Neural cell (in vitro differentiated cells): ENCODE measurements around the gene OR1D5. TPM values are rescaled to one million over a fixed set of nuclear protein-coding genes. Genes with fewer than 3 reads are reported as not detected.

ENCODE experiments used
- H2AFZ ChIP-seq: fragments of 200-600, 300-800 bp; sonication (generic), shearing (Covaris generic); 2 replicates; pipeline ENCODE4 v1.6.0; 2014; ENCODE audit warnings: low read depth, mild to moderate bottlenecking, antibody characterized with exemption, low read length, moderate library complexity
- H3F3A ChIP-seq: fragments of 200-600 bp; shearing (Covaris generic); 2 replicates; pipeline ENCODE4 v1.6.1; 2016; ENCODE audit warnings: mild to moderate bottlenecking, moderate library complexity, mixed read lengths, antibody characterized with exemption, low read length; ENCODE audit not compliant: insufficient read depth, poor library complexity, severe bottlenecking
- H3K27ac ChIP-seq: fragments of 200-600, 300-800 bp; sonication (generic), shearing (Covaris generic); 2 replicates; pipeline ENCODE4 v1.5.1; 2014; ENCODE audit warnings: mild to moderate bottlenecking, low read length, moderate library complexity
- H3K27me3 ChIP-seq: fragments of 300-800, 200-600 bp; sonication (generic), shearing (Covaris generic); 2 replicates; pipeline ENCODE4 v1.6.0; 2014; ENCODE audit warnings: mild to moderate bottlenecking, low read depth, low read length, moderate library complexity; ENCODE audit not compliant: insufficient read depth
- H3K36me3 ChIP-seq: fragments of 300-800, 200-600 bp; sonication (generic), shearing (Covaris generic); 2 replicates; pipeline ENCODE4 v1.5.1; 2014; ENCODE audit warnings: mild to moderate bottlenecking, antibody characterized with exemption, low read length, moderate library complexity; ENCODE audit not compliant: insufficient read depth
- H3K4me2 ChIP-seq: fragments of 300-800, 200-600 bp; sonication (generic), shearing (Covaris generic); 2 replicates; pipeline ENCODE4 v1.6.0; 2014; ENCODE audit warnings: mild to moderate bottlenecking, low read length
- H3K4me3 ChIP-seq: fragments of 300-800, 200-600 bp; sonication (generic), shearing (Covaris generic); 2 replicates; pipeline ENCODE4 v1.5.1; 2014; ENCODE audit warnings: mild to moderate bottlenecking, low read length, moderate library complexity
- H3K79me2 ChIP-seq: fragments of 200-600 bp; shearing (Covaris generic); replicated peaks from 2 replicates; pipeline ENCODE4 v1.6.0; 2014; ENCODE audit warnings: mild to moderate bottlenecking, low read length, moderate library complexity; ENCODE audit not compliant: insufficient read depth
- H3K9ac ChIP-seq: fragments of 300-800, 200-600 bp; sonication (generic), shearing (Covaris generic); 2 replicates; pipeline ENCODE4 v1.6.1; 2016; ENCODE audit warnings: mild to moderate bottlenecking, low read length, mixed read lengths
- H3K9me2 ChIP-seq: fragments of 200-600 bp; shearing (Covaris generic); 2 replicates; pipeline ENCODE4 v1.6.1; 2016; ENCODE audit warnings: mild to moderate bottlenecking, low read length, mixed read lengths; ENCODE audit not compliant: insufficient read depth
- H3K9me3 ChIP-seq: fragments of 200-600, 300-800 bp; sonication (generic), shearing (Covaris generic); 2 replicates; pipeline ENCODE4 v1.6.1; 2016; ENCODE audit warnings: mild to moderate bottlenecking, mixed run types, low read length, moderate library complexity, mixed read lengths
- H4K20me1 ChIP-seq: fragments of 200-600 bp; shearing (Covaris generic); 2 replicates; pipeline ENCODE4 v1.6.1; 2016; ENCODE audit warnings: mild to moderate bottlenecking, mixed run types; ENCODE audit not compliant: insufficient read depth
- CTCF ChIP-seq: fragments of 450-650 bp; IDR thresholded peaks from 2 replicates; pipeline ENCODE4 v1.5.1; 2014; ENCODE audit warnings: antibody characterized with exemption, mild to moderate bottlenecking, moderate library complexity; ENCODE audit not compliant: poor library complexity, severe bottlenecking
- EP300 ChIP-seq: fragments of 450-650 bp; conservative IDR thresholded peaks from 2 replicates; pipeline ENCODE4 v1.6.1; 2014; ENCODE audit warnings: antibody characterized with exemption, mild to moderate bottlenecking, moderate library complexity; ENCODE audit not compliant: poor library complexity, severe bottlenecking
- EZH2 ChIP-seq: fragments of 200-600, 300-800 bp; shearing (Covaris generic), sonication (generic); IDR thresholded peaks from 2 replicates; pipeline ENCODE4 v1.6.1; 2014; ENCODE audit warnings: antibody characterized with exemption, low read length, borderline replicate concordance, mild to moderate bottlenecking; ENCODE audit not compliant: insufficient read depth, poor library complexity, severe bottlenecking
- MXI1 ChIP-seq: fragments of 450-650 bp; conservative IDR thresholded peaks from 2 replicates; pipeline ENCODE4 v1.6.1; 2014; ENCODE audit warnings: antibody characterized with exemption, mild to moderate bottlenecking; ENCODE audit not compliant: poor library complexity, severe bottlenecking
- POLR2AphosphoS5 ChIP-seq: IDR thresholded peaks from 2 replicates; pipeline ENCODE4 v1.6.1; 2012
- RAD21 ChIP-seq: fragments of 450-650 bp; conservative IDR thresholded peaks from 2 replicates; pipeline ENCODE4 v1.6.1; 2014; ENCODE audit warnings: antibody characterized with exemption, mild to moderate bottlenecking, moderate library complexity
- REST ChIP-seq: IDR thresholded peaks from 2 replicates; pipeline ENCODE4 v1.6.1; 2012; ENCODE audit warnings: borderline replicate concordance
- SMC3 ChIP-seq: fragments of 450-650 bp; conservative IDR thresholded peaks from 2 replicates; pipeline ENCODE4 v1.6.1; 2014; ENCODE audit warnings: antibody characterized with exemption, mild to moderate bottlenecking, moderate library complexity; ENCODE audit not compliant: poor library complexity
- TAF1 ChIP-seq: IDR thresholded peaks from 2 replicates; pipeline ENCODE4 v1.6.1; 2012; ENCODE audit warnings: low read depth
- polyA plus RNA-seq: library from polyadenylated mRNA; depleted of rRNA; stranded (reverse); fragments of >200 nt; gene quantifications from 2 replicates; pipeline ENCODE4 v1.2.3, GENCODE V29; 2014

The OR1D5 gene
- polyA plus RNA-seq, 1 donor from 2014 or later, result not detected

- H3K27ac ChIP-seq, result no peak overlapping the region
- no peak overlapping the region for H3K4me2 ChIP-seq
- H3K9ac ChIP-seq, result no peak overlapping the region
These were observed 22.5 kb downstream of the OR1D5 start for GRCh38 chr17:3040882-3041281.

GRCh38 chr17:3039736-3040135, 23.7 kb downstream of the OR1D5 start:
- Histone ChIP-seq H3K4me2 (no peak overlapping the region), H2AFZ (no peak overlapping the region), H3K79me2 (no peaks in the 10 kb centered on the region), H4K20me1 (no peaks in the 10 kb centered on the region), H3K9me2 (no peaks in the 10 kb centered on the region), H3K27me3 (no peaks in the 10 kb centered on the region), H3K9me3 (no peaks in the 10 kb centered on the region), H3K9ac (no peak overlapping the region), H3K4me3 (no peak overlapping the region), H3K36me3 (no peaks in the 10 kb centered on the region), H3F3A (no peaks in the 10 kb centered on the region), H3K27ac (no peak overlapping the region)
- TF ChIP-seq SMC3, result no peak
- no peak for TF ChIP-seq CTCF
- TF ChIP-seq TAF1, result no peak
- TF ChIP-seq MXI1, result no peak
- TF ChIP-seq REST, result no peak
- no peak for TF ChIP-seq RAD21
- no peak for TF ChIP-seq EP300

More at GRCh38 chr17:3040882-3041281, 22.5 kb downstream of the OR1D5 start:
- H3K9me3 ChIP-seq, result no peaks in the 10 kb centered on the region
- H3K36me3 ChIP-seq, result no peaks in the 10 kb centered on the region
- TF ChIP-seq POLR2AphosphoS5 (no peak), CTCF (no peak), SMC3 (no peak), MXI1 (no peak), TAF1 (no peak), REST (no peak), RAD21 (no peak), EZH2 (no peak), EP300 (no peak)
- H3K27me3 ChIP-seq, result no peaks in the 10 kb centered on the region
- no peaks in the 10 kb centered on the region for H3K79me2 ChIP-seq
- no peak overlapping the region for H3K4me3 ChIP-seq
- no peaks in the 10 kb centered on the region for H4K20me1 ChIP-seq
- H3K9me2 ChIP-seq, result no peaks in the 10 kb centered on the region
- H3F3A ChIP-seq, result no peaks in the 10 kb centered on the region
- no peak overlapping the region for H2AFZ ChIP-seq
